IMR-90 (cell line): ENCODE data around the gene HHATL. TPM values are rescaled to one million over a fixed set of nuclear protein-coding genes. Genes with fewer than 3 reads are reported as not detected.

Experiments
- ATAC-seq: fragments of 200-7000 bp; cut with Tn5 transposase; 2 replicates; pipeline ENCODE4 v1.9.1; 2020; ENCODE audit warnings: low read depth, mild to moderate bottlenecking, moderate library complexity
- BruUV-seq: library from RNA; stranded (reverse); fragments of 400-500 nt; replicated peaks from 2 replicates; lab custom pipeline; 2021; lab: Mats Ljungman, UMichigan
- CTCF ChIA-PET: fragments of 300-600 bp; formaldehyde crosslinking; extraction: SDS; loops from one replicate; lab custom pipeline; 2021; ENCODE audit warnings: antibody characterized with exemption; lab: Yijun Ruan, JAX
- POLR2A ChIA-PET: fragments of 300-600 bp; sonication (Branson Sonifier 250); formaldehyde crosslinking; loops from one replicate; lab custom pipeline; 2022; ENCODE audit warnings: antibody characterized with exemption; ENCODE audit not compliant: unreplicated experiment; lab: Charles Lee
- DNase-seq: peaks from one replicate; pipeline ENCODE4 v3.0.0; 2013
- H2AFZ ChIP-seq: replicated peaks from 2 replicates; pipeline ENCODE3; 2013; ENCODE audit warnings: low read length, mild to moderate bottlenecking; ENCODE audit not compliant: poor library complexity
- H2AK5ac ChIP-seq: 2 replicates; pipeline ENCODE4 v1.6.1; 2013; ENCODE audit warnings: low read depth, low read length, inconsistent platforms
- H2AK9ac ChIP-seq: replicated peaks from 2 replicates; pipeline ENCODE3; 2013; ENCODE audit warnings: mild to moderate bottlenecking, low read depth, low read length, moderate library complexity; ENCODE audit not compliant: poor library complexity
- H2BK120ac ChIP-seq: 2 replicates; pipeline ENCODE4 v1.6.1; 2013; ENCODE audit warnings: low read depth, low read length, inconsistent platforms
- H2BK15ac ChIP-seq: 3 replicates; pipeline ENCODE4 v1.6.1; 2013; ENCODE audit warnings: low read depth, low read length, inconsistent platforms
- H2BK20ac ChIP-seq: 2 replicates; pipeline ENCODE4 v1.6.1; 2013; ENCODE audit warnings: low read depth, mild to moderate bottlenecking, inconsistent platforms, low read length, moderate library complexity
- H2BK5ac ChIP-seq: 2 replicates; pipeline ENCODE4 v1.6.1; 2013; ENCODE audit warnings: mild to moderate bottlenecking, low read depth, low read length, inconsistent platforms; ENCODE audit not compliant: poor library complexity, severe bottlenecking
- H3K14ac ChIP-seq: replicated peaks from 2 replicates; pipeline ENCODE4 v1.6.1; 2013; ENCODE audit warnings: low read depth, low read length, inconsistent platforms
- H3K18ac ChIP-seq: 2 replicates; pipeline ENCODE4 v1.6.1; 2013; ENCODE audit warnings: low read depth, low read length, control low read depth
- H3K23ac ChIP-seq: 2 replicates; pipeline ENCODE4 v1.6.1; 2013; ENCODE audit warnings: low read depth, low read length, inconsistent platforms
- H3K27ac ChIP-seq: 2 replicates; pipeline ENCODE4 v1.5.1; 2013; ENCODE audit warnings: mild to moderate bottlenecking, control low read depth, low read length; ENCODE audit not compliant: insufficient read depth
- H3K27me3 ChIP-seq: 2 replicates; pipeline ENCODE4 v1.6.1; 2013; ENCODE audit warnings: low read length; ENCODE audit not compliant: control insufficient read depth, insufficient read depth
- H3K36me3 ChIP-seq: 2 replicates; pipeline ENCODE4 v1.6.1; 2013; ENCODE audit warnings: low read length, mixed read lengths; ENCODE audit not compliant: control insufficient read depth, insufficient read depth
- H3K4ac ChIP-seq: 2 replicates; pipeline ENCODE4 v1.6.1; 2013; ENCODE audit warnings: low read depth, low read length, inconsistent platforms
- H3K4me1 ChIP-seq: 2 replicates; pipeline ENCODE4 v1.6.1; 2013; ENCODE audit warnings: low read length, mixed read lengths; ENCODE audit not compliant: control insufficient read depth, insufficient read depth
- H3K4me2 ChIP-seq: 2 replicates; pipeline ENCODE4 v1.6.1; 2013; ENCODE audit warnings: low read depth, mild to moderate bottlenecking, control low read depth, low read length, moderate library complexity
- H3K4me3 ChIP-seq: 2 replicates; pipeline ENCODE4 v1.5.1; 2013; ENCODE audit warnings: low read depth, mild to moderate bottlenecking, control low read depth, low read length, moderate library complexity; ENCODE audit not compliant: insufficient read depth
- H3K56ac ChIP-seq: 2 replicates; pipeline ENCODE4 v1.6.1; 2013; ENCODE audit warnings: low read length, inconsistent platforms; ENCODE audit not compliant: insufficient read depth; ENCODE audit errors: extremely low read depth
- H3K79me1 ChIP-seq, 2 experiments: 2 replicates each; pipeline ENCODE4 v1.6.1; 2013; ENCODE audit warnings: low read length in 2 of 2, inconsistent platforms in 1 of 2, low read depth in 1 of 2
- H3K9ac ChIP-seq: 2 replicates; pipeline ENCODE4 v1.6.1; 2013; ENCODE audit warnings: low read depth, low read length, control low read depth
- H3K9me1 ChIP-seq: 2 replicates; pipeline ENCODE4 v1.6.1; 2013; ENCODE audit warnings: low read length, inconsistent platforms; ENCODE audit not compliant: insufficient read depth
- H3K9me3 ChIP-seq: 2 replicates; pipeline ENCODE4 v1.6.1; 2013; ENCODE audit warnings: low read length; ENCODE audit not compliant: control insufficient read depth, insufficient read depth
- H4K20me1 ChIP-seq: 2 replicates; pipeline ENCODE4 v1.6.1; 2013; ENCODE audit warnings: low read length, inconsistent platforms; ENCODE audit not compliant: insufficient read depth
- H4K5ac ChIP-seq: 2 replicates; pipeline ENCODE4 v1.6.1; 2013; ENCODE audit warnings: mild to moderate bottlenecking, low read depth, low read length, control low read depth
- H4K8ac ChIP-seq, 2 experiments: 2 replicates each; pipeline ENCODE4 v1.6.1; 2013; ENCODE audit warnings: low read depth in 2 of 2, low read length in 2 of 2, control low read depth in 1 of 2, inconsistent platforms in 1 of 2
- H4K91ac ChIP-seq: 2 replicates; pipeline ENCODE4 v1.6.1; 2013; ENCODE audit warnings: low read depth, low read length, inconsistent platforms; ENCODE audit not compliant: insufficient read depth
- CEBPB ChIP-seq: IDR thresholded peaks from 2 replicates; pipeline ENCODE4 v1.6.1; 2012; ENCODE audit warnings: low read depth, low read length, improper control_type of control experiment
- FOS ChIP-seq: fragments of 150-350 bp; IDR thresholded peaks from 2 replicates; pipeline ENCODE4 v1.6.1; 2016; ENCODE audit warnings: low read depth, low read length
- MAFK ChIP-seq: IDR thresholded peaks from 2 replicates; pipeline ENCODE4 v1.6.1; 2012; ENCODE audit warnings: low read depth, low read length, improper control_type of control experiment
- RAD21 ChIP-seq: IDR thresholded peaks from 2 replicates; pipeline ENCODE4 v1.6.1; 2012; ENCODE audit warnings: low read length, improper control_type of control experiment
- WGBS, 2 experiments: methylation state at CpG; one replicate each; pipeline versions ENCODE4 v1.1.5 to v1.1.7; 2013; ENCODE audit warnings: missing lambda C conversion rate in 2 of 2; ENCODE audit not compliant: insufficient read length in 1 of 2; ENCODE audit errors: extremely low coverage in 2 of 2; 5-methylcytosine and 5-hydroxymethylcytosine counted together
- dilution Hi-C: fragments of 300-500 bp; cut with HindIII; formaldehyde crosslinking; loops from one replicate; pipeline ENCODE4 v1.14.3; 2018; ENCODE audit warnings: low sequenced_read_pairs; ENCODE audit not compliant: unreplicated experiment
- in situ Hi-C: fragments of 300-500 bp; cut with MboI; formaldehyde crosslinking; loops from 3 replicates; pipeline ENCODE4 v1.14.3; 2019; ENCODE audit warnings: low sequenced_read_pairs, inconsistent platforms, mixed read lengths
- intact Hi-C: fragments of 100-400 bp; cut with micrococcal nuclease; formaldehyde crosslinking; loops from 2 replicates; pipeline ENCODE4 v1.10.0; 2022
- polyA plus RNA-seq, 3 experiments: library from polyadenylated mRNA; depleted of rRNA; stranded (reverse); fragments of >200 nt; gene quantifications; 2 replicates each; pipeline ENCODE4 v1.2.3, GENCODE V29; 2012; ENCODE audit warnings: low replicate concordance in 1 of 3
- total RNA-seq: library from RNA; depleted of rRNA; stranded (reverse); fragments of >200 nt; gene quantifications from 2 replicates; pipeline ENCODE4 v1.2.3, GENCODE V29; 2012

HHATL gene
- total and polyA plus RNA-seq, 2 of the 4 experiments (the other 2 are of a cell fraction), result not detected

GRCh38 chr3:42717306-42717705, 14.7 kb upstream of the HHATL start:
- no peaks in the 10 kb centered on the region for H3K79me1 ChIP-seq
- H3K9me3 ChIP-seq, result no peaks in the 10 kb centered on the region
- H3K9ac ChIP-seq, result no peak overlapping the region
- POLR2A ChIA-PET, result no interaction called here
- 83% methylated on average over 4 of the region's 6 CpGs; no CpG with 5 or more reads in 1 of the 2 experiments for WGBS, 2 experiments
- no peaks in the 10 kb centered on the region for H3K4me1 ChIP-seq
- no TSS peak for BruUV-seq
- no peak for TF ChIP-seq FOS
- peak; percentile 36; the same call in 1 of the 2 replicates for TF ChIP-seq CEBPB
- no peak for TF ChIP-seq MAFK
- no peak for TF ChIP-seq RAD21
- H3K9me1 ChIP-seq, result no peaks in the 10 kb centered on the region
- H2BK120ac ChIP-seq, result no peak overlapping the region
- no peak overlapping the region for H3K4ac ChIP-seq
- H3K27me3 ChIP-seq, result peaks cover 34% of the 10 kb centered on the region
- no peak overlapping the region for H2BK20ac ChIP-seq
- H2AK9ac ChIP-seq, result no peak overlapping the region
- H2BK5ac ChIP-seq, result no peak overlapping the region
- no peak overlapping the region for H2BK15ac ChIP-seq
- DNase-seq (no peak), ATAC-seq (no peak)
- CTCF ChIA-PET, result no interaction called here
- H4K8ac ChIP-seq, result no peak overlapping the region
- H3K36me3 ChIP-seq, result no peaks in the 10 kb centered on the region
- no peak overlapping the region for H2AFZ ChIP-seq
- H3K56ac ChIP-seq, result no peak overlapping the region
- no peak overlapping the region for H3K14ac ChIP-seq
- H3K27ac ChIP-seq, result no peak overlapping the region
- dilution Hi-C loops, result no loop called here
- no peak overlapping the region for H4K91ac ChIP-seq
- H3K4me2 ChIP-seq, result no peak overlapping the region
- no peaks in the 10 kb centered on the region for H4K20me1 ChIP-seq
- in situ Hi-C loops, result no loop called here
- no peak overlapping the region for H3K4me3 ChIP-seq
- H4K5ac ChIP-seq, result no peak overlapping the region
- no peak overlapping the region for H3K18ac ChIP-seq
- no peak overlapping the region for H2AK5ac ChIP-seq
- intact Hi-C loops, result no loop called here
- H3K23ac ChIP-seq, result no peak overlapping the region
